GM10847 (cell line): ENCODE data around the gene LGALS3BP.

Experiments
- POLR2A ChIP-seq: IDR thresholded peaks from 2 replicates; pipeline ENCODE4 v1.6.1; 2011; ENCODE audit not compliant: insufficient read length; ENCODE audit errors: extremely low read depth

LGALS3BP gene

DNA sequence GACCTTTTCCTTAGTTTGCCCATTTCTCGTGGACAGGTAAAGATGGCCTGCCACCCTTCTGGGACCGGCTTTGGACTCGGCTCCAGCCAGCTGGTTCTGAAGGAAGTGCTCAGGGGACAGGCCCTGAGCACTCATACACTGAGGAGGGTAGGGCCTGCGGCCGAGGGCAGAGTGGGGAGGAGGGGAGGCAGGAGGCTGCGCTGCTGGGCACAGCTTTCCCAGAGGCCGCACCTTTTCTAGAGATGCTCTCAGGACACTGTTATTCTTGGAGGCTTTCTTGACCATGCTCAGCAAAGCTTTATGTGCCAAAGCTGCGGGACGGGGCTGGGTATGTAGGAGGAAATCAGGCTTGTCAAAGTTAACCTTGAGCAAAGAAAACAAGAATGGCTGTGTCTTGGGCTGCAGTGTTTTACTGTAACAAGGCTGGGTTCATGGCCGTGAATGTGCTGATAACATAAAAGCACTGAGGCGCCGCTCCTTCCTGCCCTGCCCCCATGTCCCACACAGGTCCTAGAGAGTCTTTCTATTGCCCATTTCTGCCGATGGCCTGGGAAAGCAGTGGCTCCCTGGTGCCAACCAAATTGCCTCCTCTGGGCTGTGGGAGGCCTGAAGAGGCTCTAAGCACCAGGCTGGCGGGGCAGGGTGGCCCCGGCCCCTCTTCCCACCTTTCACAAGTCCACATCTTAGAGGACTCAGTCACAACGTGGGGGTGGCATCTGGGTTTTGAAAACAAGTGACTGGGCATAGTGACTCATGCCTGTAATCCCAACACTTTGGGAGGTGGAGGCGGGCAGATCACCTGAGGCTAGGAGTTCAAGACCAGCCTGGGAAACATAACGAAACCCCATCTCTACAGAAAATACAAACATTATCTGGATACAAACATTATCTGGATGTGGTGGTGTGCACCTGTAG is 32.2 kb downstream of the LGALS3BP start:
- no peak for TF ChIP-seq POLR2A

DNA sequence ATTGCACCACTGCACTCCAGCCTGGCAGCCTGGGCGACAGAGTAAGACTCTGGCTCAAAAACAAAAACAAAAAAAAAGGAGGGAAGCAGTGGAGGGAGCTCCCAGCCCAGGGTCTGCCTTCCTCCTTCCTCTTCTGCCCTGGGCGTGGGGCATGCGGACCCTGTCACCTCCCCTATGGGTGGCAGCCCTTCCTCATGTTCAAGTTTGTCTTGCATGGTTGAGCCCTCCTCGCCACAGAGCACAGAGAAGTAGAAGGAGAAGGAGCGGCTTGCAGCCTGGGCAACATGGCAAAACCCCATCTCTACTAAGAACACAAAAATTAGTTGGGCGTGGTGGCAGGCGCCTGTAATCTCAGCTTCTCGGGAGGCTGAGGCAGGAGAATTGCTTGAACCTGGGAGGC is 33.1 kb downstream of the LGALS3BP start:
- no peak for TF ChIP-seq POLR2A

DNA sequence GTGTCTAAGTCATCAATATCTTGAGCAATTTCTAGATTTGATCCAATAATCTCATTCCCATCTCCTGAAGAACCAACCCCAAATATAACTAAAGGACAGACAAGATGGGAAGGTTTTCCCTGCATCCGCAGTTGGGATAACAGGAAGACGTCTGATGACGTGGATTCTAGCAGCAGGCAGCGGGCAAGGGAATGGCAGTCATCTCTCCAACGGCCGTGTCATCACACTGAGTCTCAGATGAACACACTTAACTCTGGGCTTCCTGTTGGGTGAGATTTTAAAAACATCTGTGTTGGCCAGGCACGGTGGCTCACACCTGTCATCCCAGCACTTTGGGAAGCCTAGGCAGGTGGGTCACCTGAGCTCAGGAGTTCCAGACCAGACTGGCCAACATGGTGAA is 33.6 kb downstream of the LGALS3BP start:
- no peak for TF ChIP-seq POLR2A

GRCh38 chr17:78944956-78945355 is 34.8 kb downstream of the LGALS3BP start:
- no peak for TF ChIP-seq POLR2A

- TF ChIP-seq POLR2A, result no peak
Observed at GRCh38 chr17:78944026-78944425, 35.7 kb downstream of the LGALS3BP start.

DNA sequence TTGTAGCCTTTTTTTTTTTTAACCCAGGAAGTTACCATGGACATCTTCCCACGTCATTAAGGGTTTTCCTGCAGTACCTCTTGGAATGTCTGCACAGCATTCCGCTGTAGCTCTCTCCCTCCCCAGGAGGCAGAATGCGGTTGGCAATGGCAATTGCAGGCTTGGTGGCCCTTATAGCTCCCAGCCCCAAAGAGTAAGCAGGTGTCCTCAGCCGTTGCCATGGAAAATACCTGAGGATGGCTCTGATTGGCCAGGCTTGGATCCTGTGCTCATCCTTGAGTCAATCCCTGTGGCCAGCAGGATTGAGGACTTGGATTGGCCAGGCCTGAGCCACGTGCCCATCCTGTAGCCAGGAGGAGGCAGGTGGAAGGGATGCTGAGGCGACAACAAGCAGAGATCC is 39.0 kb downstream of the LGALS3BP start:
- TF ChIP-seq POLR2A, result no peak

DNA sequence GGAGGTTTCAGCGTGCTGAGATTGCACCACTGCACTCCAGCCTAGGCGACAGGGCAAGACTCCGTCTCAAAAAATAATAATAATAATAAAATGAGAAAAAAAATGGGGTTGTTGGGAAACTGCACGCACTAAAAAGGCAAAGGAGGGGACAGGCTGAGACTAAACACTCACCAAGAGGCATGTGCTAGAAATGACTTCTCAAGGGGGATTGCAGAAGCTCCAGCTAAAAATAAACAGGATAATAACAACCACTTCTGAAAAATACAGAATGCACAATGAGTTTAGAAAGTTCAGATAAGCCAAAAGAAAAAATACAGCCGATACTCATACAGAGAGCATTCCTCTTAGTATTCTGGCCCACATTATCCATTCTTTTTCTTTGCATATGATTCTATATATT is 39.5 kb downstream of the LGALS3BP start:
- TF ChIP-seq POLR2A, result no peak

GRCh38 chr17:78939615-78940014 is 40.1 kb downstream of the LGALS3BP start:
- TF ChIP-seq POLR2A, result no peak

GRCh38 chr17:78937561-78937960 is 42.2 kb downstream of the LGALS3BP start:
- no peak for TF ChIP-seq POLR2A

DNA sequence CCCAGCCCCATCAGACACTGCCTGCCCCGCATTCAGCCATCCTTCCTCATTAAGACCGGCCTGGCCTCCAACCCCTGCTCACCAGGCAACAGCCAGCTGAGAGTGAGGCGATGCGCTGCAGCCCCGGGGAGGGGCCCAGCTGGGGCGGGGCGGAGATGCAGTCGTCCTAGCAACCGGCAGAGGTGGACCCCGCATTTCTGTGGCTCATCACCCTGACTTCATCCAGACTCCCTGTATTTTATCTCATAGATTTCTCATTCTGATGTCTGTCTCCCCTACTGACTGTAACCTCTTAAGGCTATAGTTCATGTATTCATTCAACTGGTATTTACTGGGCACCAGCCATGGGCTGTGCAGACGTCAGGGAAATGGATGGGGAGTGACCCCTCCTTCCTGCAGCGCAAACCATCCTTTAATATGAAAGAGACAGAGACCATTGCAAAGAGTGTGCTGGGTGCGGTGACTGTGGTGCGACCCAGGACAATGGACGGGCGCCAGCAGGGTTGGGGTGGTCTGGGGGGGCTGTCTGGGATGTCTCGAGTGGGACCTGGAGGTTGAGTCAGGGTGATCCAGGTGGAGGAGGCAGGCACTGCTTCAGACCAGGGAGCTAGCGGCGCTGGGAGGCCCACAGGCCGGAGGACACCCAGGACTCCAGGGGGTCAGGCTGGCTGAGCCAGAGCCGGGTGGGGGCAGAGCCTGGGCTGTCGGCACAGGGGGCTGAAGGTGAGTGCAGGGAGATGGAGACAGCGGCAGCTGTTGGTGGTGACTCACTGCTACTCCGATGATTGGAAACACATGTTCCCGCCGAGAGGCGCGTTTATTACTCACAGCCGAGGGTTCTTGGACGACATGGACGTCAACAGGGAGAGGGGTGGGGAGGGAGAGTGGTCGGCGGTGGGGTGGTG is 44.1 kb downstream of the LGALS3BP start:
- no peak for TF ChIP-seq POLR2A

DNA sequence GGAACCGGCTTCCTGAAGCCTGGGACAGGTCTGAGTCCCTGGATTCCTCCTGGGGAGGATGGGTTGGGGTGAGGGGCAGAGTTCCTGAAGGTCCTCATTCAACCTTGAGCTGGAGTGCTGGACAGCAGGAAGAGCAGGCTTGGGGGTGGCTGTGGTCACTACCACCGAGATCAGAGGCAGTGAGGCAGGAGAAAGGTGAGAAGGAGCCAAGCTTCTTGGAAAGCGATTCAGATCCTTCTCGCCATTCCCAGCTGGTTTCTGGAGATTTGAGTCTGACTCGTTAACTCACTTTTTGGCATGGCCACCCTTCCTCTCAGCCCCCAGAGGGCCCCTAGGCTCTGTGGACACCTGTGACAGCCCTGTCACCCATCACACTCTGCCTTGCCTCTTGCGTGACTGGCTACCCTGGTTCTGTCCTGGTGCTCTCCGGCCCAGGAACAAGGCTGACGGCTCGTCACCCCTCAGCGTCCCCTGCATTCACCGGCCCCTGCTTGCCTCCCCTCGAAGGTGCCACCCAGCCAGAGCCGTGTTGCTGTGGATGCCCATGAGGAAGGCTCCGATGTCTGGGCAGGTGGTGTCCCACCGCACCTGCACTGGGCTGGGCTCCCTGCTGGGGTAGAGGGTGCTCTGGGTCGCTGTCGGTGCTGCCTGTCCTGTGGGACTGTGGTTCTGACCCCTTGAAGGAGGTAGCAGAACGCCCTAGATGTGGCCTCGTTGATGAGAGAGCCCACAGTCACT is 44.9 kb downstream of the LGALS3BP start:
- no peak for TF ChIP-seq POLR2A

DNA sequence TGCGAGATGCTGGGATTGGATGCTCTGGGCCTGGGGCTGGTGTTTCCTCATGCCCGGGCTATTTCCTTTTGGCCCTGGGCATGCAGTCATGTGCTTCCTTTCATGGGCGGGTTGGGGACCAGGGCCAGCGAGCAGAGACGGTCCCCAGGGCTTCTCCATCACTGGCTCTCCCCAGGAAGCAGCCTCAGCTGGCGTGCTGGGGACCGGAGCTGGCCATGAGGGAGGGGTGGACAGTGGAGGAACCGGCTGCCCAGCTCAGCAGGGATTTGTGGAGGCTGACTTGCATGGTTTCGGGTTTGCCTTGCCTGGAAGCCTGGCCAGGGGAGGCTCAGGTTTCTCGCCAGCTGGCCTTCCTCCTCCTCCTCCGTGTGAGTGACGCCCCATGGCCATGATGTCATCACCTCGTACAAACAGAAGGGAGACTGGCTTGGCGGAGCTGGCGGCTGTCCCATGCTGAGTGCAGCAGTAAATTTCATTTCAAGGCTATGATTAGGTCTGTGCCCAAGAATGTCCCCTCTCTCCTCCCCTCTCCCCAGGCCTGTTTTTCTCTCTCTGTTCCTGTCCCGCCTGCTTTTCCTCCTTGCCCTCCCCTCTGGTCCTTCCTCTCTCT is 45.7 kb downstream of the LGALS3BP start:
- TF ChIP-seq POLR2A, result no peak

- TF ChIP-seq POLR2A, result no peak
Observed at GRCh38 chr17:78933025-78933958, 46.4 kb downstream of the LGALS3BP start.
